ENCODE data around the gene TERT.

TERT gene

GRCh38 chr5:1282131-1282992 is 12.5 kb downstream of the TERT start:
- DNase-seq: no peak
- Histone ChIP-seq H3K36me3 (no peaks in the 10 kb centered on the region), H3K4me3 (no peak overlapping the region), H3K27ac (no peak overlapping the region), H3K27me3 (no peaks in the 10 kb centered on the region), H3K9me3 (peaks cover 0 to 16% (median 6%) of the 10 kb centered on the region in 3 donors), H3K4me1 (no peaks in the 10 kb centered on the region)
- no peak for TF ChIP-seq CTCF (IDR thresholded peaks at IDR 0.05)
- intact Hi-C loops (cut with DNase I; ENCODE audit: low total_unique reads): no loop called here

GRCh38 chr5:1281038-1281882 is 13.6 kb downstream of the TERT start:
- Histone ChIP-seq H3K27ac (no peak overlapping the region), H3K36me3 (no peaks in the 10 kb centered on the region), H3K4me3 (no peak overlapping the region), H3K27me3 (no peaks in the 10 kb centered on the region), H3K9me3 (peaks cover 0 to 16% (median 6%) of the 10 kb centered on the region in 3 donors), H3K4me1 (no peaks in the 10 kb centered on the region)
- intact Hi-C loops (cut with DNase I; ENCODE audit: low total_unique reads): no loop called here
- no peak for TF ChIP-seq CTCF (IDR thresholded peaks at IDR 0.05)
- no peak for DNase-seq

- H3K27ac ChIP-seq: no peak overlapping the region
- TF ChIP-seq CTCF (IDR thresholded peaks at IDR 0.05): no peak
Measured at GRCh38 chr5:1280177-1281037, 14.5 kb downstream of the TERT start.

GRCh38 chr5:1279443-1280151 is 15.3 kb downstream of the TERT start:
- no peak for TF ChIP-seq CTCF (IDR thresholded peaks at IDR 0.05)
- intact Hi-C loops (cut with DNase I; ENCODE audit: low total_unique reads): no loop called here
- no peak overlapping the region for H3K27ac ChIP-seq
- H3K36me3 ChIP-seq: no peaks in the 10 kb centered on the region
- H3K27me3 ChIP-seq: no peaks in the 10 kb centered on the region
- no peaks in the 10 kb centered on the region for H3K4me1 ChIP-seq
- peaks cover 0 to 16% (median 6%) of the 10 kb centered on the region in 3 donors for H3K9me3 ChIP-seq
- no peak for DNase-seq
- H3K4me3 ChIP-seq: no peak overlapping the region

More at GRCh38 chr5:1280177-1281037, 14.5 kb downstream of the TERT start:
- Histone ChIP-seq H3K36me3 (no peaks in the 10 kb centered on the region), H3K4me1 (no peaks in the 10 kb centered on the region), H3K27me3 (no peaks in the 10 kb centered on the region), H3K9me3 (peaks cover 0 to 16% (median 6%) of the 10 kb centered on the region in 3 donors), H3K4me3 (no peak overlapping the region)
- DNase-seq: peak in 1 of 2 donors; percentile 42
- intact Hi-C loops (cut with DNase I; ENCODE audit: low total_unique reads): no loop called here
